Activated CD8-positive, alpha-beta memory T cell treated with anti-CD3 and anti-CD28 coated beads, Interleukin-2, amount 50 U/mL, for 1 hour (primary cell): ENCODE measurements around the gene PLA1A.
"Not testable (repeated sequence)": the region's sequence is repeated elsewhere in the genome, so short reads cannot be mapped to it uniquely, and the experiment has no call there.

Experiments used
- DNase-seq: peaks from one replicate; pipeline ENCODE4 v3.0.0-alpha.2; 2020; ENCODE audit errors: extremely low read depth

Gene PLA1A

GRCh38 chr3:119662604-119663373 is 65.1 kb downstream of the PLA1A start:
- DNase-seq = no peak

GRCh38 chr3:119663885-119664284 is 66.2 kb downstream of the PLA1A start:
- no peak for DNase-seq

DNA sequence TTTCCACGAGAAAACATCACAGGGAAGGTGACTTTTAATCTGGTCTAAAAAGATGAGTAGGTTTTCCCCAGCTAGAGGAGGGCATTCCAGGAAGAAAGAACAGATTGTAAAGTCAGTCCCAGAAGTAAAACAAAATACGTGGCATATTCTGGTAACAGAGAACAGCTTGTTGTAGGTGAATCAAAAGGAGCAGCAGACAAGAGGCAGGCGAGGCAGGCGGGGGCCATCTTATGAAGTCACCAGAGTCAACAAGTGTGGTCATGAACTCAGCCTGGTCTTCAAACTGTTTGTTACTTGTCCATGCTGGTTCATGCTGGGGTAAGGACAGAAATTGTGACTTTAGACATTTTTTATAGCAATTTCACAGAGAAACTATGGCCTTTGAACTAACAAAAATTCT is 66.7 kb downstream of the PLA1A start:
- DNase-seq = no peak

DNA sequence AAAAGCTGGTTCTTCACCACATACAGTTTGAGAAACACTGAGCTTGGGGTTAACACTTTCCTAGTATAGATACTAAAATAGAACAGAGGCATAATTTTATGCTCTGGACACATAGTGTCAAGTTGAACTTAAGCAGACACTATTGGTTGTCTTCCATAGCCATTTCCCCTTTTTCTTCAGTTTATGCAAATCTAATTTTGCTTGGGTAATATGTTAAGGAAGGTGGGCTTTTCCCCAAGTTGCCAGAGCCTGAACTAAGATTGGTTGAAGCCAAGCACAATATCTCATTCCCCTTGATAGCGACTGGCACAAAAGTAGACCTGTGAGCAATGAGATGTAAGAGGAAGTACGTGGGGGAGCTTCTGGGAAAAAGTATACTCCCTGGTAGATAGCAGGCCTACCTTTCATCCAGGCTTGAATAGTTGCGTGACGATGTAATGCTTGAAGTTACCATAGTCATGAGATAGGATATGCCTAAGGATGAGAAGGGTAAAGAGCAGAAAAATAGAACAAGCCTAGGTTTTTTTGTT is 67.2 kb downstream of the PLA1A start:
- no peak for DNase-seq

DNA sequence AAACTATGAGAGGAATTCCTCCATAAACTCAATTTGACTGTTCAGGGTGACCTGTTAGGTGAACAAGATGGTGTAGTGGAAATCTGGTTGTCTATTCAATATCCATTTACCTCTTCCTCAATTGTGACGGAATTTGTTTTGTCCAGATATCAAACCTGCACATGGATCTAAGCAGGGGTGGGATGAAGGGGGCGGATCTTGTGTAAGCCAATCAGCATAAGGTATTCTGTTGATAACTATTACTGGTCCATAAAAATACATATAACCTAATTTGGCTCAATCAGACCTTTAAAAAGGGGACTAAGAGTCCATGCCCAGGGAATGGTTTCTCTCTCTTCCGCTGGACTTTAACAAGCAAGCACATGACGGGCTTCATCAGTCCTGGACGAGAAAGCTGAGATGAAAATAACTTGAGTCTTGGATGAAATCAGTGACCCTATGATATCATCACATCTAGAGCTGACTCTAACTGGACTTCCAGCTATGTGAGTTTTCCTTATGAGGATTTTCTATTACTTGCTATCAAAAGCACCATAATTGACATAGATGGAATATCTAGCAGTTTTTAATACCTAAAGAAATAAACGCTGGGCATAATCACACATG is 68.4 kb downstream of the PLA1A start:
- DNase-seq = no peak

DNA sequence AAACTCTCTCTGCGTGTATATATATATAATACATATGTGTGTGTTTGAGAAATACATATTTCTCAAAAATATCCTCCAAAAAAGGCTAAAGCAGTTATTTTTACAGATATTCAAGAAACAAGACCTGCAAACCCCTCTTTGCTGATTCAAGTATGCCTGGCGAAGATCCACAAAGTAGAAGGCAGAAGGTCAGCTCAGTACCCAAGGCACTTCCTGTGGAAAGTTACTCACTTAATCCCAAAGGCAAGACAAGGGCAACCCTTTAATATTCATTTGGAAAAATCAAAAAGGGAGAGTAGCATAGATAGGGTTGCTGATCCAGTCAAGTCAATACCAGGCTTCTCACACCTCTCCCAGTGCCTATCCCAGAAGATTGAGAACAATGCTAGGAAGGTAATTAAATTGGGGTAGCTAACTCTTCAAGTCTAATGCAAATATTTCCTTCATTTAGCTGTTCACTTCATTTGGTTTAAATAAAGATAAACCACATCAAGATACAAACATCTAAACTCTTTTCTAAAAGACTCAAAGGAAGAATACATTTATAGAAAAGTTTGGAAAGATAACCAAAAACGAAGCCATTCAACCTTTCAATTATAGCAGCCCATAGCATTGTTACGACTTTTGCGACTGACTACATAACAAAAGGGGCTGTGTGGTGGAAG is 72.4 kb downstream of the PLA1A start:
- DNase-seq = no peak

DNA sequence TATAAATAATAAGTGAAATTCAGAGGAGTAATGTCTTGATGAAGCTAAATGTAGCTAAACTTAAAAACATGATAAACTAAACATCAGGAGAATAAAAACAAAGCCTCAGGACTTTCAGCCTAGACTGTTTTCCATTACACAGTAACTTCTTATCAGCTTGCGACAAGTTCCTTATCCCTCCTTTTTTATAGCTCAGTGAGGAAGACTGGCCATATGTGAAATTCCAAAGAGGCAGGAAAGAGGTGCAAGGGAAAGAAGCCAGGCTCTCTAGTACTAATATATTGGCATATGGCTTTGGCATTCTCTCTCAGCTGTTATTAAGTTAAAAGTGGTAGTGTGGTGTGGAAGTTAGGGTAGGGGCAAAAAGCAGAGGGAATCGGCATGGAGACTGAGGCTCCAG is 75.1 kb downstream of the PLA1A start:
- no peak for DNase-seq

- no peak for DNase-seq
Measured at GRCh38 chr3:119673875-119674274, 76.2 kb downstream of the PLA1A start.

- no peak for DNase-seq
Measured at GRCh38 chr3:119675188-119675874, 77.6 kb downstream of the PLA1A start.

GRCh38 chr3:119676020-119676419 is 78.3 kb downstream of the PLA1A start:
- no peak for DNase-seq

- DNase-seq = peak; percentile 96
Measured at GRCh38 chr3:119676771-119677640, 79.3 kb downstream of the PLA1A start, which contains the start of gene COX17. Gene COX17 (minus strand): TSS chr3:119677406. CDS start chr3:119677310, 96 bp downstream.

DNA sequence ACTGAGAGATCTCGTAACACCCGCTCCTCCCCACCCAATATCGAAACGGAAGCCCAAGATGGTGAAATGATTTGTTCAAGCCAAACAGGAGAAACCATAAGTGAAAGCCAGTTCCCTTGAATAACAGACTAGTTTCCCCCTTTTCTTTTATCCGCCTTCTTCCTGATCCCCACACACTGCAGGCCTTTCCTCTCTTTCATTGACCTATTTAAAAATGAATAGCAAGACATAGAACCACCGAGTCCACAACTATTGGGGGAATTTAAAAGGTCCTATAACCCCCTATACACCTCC is 79.9 kb downstream of the PLA1A start:
- no peak for DNase-seq

DNA sequence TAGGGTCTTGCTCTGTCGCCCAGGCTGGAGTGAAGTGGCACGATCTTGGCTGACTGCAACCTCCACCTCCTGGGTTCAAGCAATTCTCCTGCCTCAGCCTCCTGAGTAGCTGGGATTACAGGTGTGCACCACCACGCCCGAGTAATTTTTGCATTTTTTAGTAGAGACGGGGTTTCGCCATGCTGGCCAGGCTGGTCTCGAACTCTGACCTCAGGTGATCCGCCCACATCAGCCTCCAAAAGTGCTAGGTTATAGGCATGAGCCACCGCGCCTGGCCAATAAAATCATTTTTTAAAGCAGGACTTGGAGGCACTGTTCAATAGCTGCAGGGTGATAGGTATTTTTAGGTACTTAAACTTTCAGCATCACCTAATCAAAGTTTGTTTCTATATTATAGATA is 80.5 kb downstream of the PLA1A start:
- DNase-seq = not testable (repeated sequence)
